Tongue (tissue), 2 donors: ENCODE measurements around the gene GCG. TPM values are rescaled to one million over a fixed set of nuclear protein-coding genes. Genes with fewer than 3 reads are reported as not detected.

Experiments used
- DNase-seq: peaks from one replicate; pipeline ENCODE4 v3.0.0-alpha.2; 2015
- total RNA-seq: library from RNA; depleted of rRNA; stranded (reverse); fragments of >200 nt; gene quantifications from one replicate; pipeline ENCODE4 v1.2.3, GENCODE V29; 2014

GCG gene
- total RNA-seq, 1 donor from 2014 or later = not detected

DNA sequence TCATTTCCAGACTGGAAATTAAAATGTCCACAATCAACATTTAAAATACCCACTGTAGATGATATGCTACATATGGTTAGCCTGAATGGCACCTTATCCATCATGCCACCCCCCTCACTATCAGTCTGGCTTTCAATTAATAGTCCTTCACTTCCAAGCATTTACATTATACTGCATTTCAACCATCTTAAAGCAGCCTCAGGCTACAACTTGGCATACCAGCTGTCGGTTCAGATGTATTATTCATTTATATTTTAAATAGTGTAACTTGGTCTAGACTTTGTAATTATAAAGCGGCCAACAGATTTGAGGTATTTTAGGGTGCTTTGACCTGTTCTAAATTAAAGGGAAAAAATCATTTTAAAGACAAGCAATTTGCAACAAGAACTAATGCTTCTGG lies 2.6 kb downstream of the GCG start:
- no peak for DNase-seq

DNA sequence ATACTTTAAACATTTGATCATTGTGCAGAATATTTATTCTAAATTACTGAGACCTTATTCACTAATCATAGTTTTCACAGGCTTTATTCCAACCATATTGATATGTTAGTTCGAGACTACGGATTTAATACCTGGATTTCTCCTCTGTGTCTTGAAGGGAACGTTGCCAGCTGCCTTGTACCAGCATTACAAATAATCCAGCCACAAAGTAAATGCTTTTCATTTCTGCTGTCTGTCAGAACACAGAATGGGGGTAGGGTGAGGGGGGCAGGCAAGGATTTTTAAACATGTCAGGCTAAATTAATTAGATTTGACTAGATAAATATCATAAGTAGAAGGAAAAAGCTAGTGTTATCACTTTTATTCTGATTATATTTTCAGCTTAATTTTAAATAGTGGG lies 3.1 kb downstream of the GCG start:
- DNase-seq = no peak

DNA sequence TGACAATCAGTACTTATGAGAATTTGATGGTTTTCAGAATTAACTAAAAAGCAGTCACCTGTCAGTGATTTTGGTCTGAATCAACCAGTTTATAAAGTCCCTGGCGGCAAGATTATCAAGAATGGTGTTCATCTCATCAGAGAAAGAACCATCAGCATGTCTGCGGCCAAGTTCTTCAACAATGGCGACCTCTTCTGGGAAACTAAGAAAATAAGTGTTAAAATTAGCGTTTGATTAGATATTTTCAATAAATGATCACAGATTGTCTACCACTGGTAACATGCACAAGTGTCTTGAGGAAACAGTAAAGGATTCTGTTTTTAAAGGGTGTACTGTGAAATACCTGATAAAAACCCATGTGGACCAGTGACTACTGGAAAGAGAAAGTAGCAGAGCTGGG lies 8.1 kb downstream of the GCG start:
- no peak for DNase-seq

DNA sequence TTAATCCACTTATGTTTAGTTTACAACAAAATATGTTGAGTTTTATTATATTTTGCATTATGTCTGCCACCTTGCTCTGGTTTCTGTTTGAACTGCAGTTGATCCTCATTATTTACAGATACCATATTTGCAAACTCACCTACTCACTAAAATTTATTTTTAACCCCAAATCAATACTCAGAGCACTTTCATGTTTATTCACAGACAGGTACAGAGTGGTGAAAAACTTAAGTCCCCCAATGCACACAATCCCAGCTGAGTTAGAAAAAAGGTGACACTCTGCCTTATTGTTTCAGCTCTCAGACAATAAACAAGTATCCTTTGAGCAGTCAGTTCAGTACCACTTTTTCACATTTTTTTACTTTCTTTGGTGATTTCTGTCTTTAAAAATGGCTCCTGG lies 13.7 kb downstream of the GCG start:
- DNase-seq = no peak

DNA sequence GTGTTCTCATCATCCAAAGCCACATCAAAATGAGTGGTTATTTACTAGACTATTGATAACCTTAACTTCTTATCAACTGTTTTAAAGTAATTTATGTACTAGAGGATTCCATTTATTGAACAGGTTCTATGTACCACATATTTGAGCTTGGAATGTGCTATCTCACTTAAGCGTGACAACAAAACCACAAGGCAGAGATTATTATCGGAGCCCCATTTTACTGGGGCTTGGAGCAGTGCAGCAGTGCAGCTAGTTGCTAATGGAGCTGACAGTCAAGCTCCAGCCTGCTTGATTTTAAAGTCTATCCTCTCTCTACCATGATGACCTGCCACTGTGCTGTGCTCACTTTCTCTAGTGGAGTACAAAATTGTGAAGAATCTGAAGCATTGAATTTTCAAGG lies 24.6 kb downstream of the GCG start:
- no peak for DNase-seq

DNA sequence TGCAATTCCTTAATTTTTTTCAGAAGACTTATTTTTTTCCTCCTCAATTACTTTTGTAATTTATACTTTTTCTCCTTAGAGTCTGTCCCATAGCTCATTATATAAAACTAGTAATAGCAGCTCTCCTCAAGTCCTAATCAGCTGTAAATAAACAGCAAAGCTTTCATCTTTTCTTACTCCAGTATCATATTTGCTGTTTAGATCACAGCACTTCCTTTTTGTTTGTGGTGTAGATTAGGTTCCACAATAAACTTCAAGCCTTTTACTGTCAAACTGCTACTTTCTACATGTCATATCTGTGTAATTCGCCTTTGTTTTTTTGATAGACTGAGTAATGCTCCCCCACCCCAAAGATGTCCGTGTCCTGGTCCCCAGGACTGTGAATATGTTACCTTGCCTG lies 25.5 kb downstream of the GCG start:
- DNase-seq = no peak

DNA sequence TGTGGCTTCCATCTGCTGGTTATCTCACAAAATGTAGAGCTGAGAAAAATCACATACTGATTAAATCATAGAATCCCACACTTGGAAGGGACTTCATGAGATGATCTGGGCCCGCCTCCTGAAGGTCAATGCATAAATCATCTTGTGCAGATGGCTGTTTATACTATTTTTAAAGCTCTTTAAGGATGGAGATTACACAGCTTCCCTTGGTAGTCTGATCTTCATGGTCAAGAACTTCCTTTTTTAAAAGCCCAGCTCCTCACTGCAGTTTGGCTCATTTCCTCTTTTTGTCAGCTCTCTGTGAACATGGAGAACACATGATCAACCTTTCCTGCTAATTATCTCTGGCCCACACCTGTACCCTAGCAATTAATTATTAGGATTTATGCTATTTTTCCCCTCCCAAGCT lies 25.9 kb downstream of the GCG start:
- peak; percentile 14 for DNase-seq

DNA sequence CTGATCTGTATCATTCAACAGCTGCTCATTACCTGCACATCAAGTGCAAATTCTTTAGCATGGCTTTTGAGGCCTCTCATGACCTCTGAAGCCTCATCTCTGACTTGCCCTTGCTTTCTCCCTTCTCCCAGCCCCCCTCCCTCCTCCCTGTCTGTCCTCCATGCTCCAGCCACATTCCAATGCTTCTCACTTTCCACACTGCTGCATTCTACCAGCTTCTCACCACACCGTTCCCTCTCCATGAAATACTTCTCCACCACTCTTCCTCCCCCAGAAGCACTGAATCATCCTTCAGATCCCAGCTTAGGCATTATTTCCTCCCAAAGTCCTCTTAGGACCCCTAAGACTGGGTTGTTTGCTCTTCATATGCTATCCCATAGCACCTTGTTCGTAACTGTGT lies 26.9 kb downstream of the GCG start:
- no peak for DNase-seq

DNA sequence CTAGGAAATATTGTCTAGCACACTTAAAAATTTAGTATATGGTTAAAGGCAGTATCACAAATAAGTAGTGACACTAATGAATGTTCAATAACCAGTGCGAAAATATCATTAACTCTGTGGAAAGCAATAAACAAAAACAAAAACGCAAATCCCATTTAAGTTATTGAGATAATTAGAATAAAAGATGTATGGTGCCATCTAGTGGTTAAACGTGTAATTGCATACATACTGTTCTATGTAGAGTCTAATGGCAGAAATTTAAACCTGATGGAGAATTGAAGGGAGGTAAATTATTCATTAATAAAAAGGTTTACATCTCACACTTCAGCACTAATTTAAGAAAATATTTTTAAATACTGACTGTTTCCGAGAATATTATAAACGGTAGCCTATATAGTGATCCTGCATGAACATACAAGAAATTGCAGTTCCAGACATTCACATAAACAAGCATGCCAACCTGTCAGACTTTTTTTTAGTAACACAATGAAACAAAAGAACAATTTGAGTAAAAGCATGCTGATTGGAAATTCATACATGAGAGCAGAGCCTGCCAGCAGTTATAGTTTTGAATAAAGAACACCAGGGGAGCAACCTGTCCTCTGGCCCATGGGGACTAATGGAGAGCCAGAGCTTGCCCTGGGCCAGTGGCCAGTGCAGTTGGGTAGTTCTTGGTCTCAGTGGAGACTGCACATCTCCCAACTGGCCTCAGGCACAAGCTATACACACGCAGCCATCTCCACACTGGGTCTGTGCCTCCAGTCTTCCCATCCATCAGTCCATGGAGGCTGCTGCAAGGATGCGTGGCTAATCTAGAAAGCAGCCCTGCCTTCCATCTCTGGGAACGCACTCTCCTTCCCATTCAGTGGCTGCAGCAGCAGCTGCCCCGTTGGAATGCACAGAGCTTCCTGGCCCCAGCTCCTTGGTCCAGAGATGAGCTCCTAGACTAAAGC lies 28.0 kb downstream of the GCG start:
- peak; percentile 82 for DNase-seq

DNA sequence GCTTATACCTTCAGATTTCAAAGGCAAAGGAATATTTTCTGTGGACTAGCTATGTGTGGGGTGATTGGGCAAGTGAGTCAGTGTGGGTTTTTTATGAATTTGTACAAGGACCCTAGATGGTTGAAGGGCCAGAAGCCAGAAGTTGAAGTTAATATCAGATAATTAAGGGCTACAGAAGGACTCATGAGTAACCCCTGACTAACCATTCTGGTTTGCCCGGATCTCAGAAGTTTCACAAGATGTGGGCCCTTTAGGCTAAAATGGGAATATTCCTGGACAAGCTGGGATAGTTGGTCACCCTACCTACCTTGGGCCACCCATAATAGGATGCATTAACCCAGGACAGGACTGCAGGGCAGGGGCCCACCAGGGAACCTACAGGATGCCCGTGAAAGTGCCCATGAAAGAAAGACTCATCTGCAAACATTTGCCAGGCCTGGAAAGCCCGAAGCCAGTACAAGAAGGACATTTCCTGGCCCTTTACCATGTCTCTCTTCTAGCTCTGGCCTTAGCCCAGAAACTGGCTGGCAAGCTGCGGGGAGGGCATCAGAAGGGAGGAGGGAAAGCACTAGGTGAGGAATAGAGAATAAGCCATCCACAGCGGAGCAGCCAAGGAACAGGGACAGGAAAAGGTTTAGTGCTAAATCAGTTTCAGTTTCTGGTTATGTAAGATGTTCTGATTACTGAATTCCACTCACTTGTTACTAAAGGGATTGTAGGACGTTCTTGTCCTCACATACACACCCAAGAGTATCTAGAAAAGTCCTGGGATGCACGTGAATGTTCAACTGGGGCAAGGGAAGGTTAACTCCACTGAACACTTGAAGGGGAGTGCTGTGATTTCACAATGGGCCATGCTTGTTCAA lies 33.6 kb downstream of the GCG start:
- DNase-seq = no peak

DNA sequence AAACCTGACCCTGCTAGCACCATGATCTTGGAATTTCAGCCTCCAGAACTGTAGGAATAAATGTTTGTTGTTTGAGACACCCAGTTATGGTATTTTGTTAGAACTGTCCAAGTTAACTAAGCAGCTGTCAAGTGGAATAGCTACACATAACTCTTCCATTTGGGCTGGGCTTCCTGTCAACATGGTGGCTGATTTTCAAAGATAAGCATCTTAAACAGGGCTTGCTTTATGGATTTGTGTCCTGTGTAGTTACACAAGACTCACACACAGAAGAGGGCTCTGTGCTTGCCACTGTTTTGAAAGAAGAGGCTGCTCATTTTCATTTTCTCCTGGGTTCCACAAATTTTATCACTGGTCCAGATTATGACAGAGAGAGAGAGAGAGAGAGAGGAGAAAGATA lies 35.7 kb downstream of the GCG start:
- no peak for DNase-seq

DNA sequence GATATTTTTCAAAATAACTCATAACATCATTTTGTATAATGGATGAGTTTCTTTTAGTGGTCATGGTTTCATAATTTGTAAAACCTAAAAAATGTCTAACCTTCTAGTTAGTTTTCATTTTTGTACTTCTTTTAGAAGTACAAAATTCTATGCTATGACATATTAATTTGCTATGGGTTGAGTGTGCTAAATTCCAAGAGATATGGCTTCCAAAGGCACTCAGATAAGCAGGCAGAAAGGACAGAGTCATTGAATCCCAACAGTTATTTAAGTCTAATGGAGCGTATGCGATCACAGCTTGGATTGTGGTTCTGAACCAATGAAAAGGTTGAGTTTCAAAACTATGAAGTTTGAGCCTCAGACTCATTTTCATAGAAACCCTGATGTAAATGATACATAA lies 37.0 kb downstream of the GCG start:
- no peak for DNase-seq

DNA sequence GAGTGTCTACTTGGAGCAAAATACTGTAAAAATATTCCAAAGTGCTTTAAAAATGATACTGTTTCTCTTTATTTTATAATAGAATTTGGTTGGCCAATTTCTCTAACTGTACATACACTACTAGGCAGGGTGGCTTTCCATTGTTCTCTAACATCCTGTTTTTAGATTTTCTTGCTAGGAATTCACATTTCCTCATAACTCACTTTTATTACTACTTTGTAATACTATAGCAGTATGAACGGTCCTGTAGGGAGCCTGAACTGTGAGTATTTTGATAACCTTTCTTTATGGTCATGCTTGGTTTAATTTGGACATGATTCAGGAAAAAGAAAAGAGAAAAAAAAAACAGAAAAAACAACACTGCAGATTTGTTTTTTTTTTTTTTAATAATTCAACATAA lies 37.8 kb downstream of the GCG start:
- no peak for DNase-seq

DNA sequence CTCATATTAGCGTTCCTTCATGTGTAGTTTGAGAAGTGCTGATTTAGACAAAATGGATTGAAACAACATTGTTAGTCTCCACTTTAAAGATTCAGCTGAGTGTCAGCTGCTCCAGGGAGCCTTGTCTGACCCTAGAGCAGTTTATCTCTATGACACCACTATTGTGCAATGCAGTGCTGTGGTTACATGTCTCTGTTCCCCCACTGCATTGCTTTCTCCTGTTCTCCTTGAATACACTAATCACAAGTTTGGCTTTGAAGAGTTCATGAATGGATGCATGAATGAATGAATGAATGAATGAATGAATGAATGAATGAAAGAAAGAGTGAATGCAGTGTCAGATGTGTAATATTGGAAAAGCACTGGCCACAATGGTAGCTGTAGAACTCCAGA lies 38.3 kb downstream of the GCG start:
- DNase-seq = no peak

DNA sequence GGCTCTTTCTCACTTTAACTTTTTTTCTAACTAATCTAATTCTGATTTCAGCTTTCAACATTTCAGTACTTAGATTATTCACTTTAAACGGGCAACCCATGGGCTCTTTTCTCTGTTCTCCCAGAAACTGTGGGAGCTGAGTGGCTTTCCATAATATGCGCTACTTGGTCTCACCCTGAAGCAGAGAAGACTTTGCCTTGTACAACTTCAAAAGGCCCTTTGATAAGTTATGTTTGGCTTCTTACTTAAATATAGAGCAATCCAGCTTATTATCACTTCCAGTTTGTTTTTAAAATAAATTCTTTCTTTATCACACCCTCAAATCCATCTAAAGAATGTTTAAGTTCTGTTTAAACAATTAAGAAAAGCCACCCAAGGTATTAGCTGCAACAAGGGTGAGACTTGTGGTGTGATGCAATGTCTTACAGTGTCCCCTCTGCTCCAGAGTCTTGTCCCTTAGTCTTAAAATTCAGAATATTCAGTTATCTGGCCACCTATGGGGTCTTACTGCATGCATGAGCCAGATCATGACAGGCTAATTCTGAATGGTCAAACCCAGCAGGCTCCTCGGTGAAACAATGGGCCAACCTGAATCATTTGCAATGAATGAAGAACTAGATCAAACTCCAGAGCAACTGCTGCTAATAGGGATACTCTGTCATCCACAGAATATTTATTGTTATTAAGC lies 38.8 kb downstream of the GCG start:
- no peak for DNase-seq

DNA sequence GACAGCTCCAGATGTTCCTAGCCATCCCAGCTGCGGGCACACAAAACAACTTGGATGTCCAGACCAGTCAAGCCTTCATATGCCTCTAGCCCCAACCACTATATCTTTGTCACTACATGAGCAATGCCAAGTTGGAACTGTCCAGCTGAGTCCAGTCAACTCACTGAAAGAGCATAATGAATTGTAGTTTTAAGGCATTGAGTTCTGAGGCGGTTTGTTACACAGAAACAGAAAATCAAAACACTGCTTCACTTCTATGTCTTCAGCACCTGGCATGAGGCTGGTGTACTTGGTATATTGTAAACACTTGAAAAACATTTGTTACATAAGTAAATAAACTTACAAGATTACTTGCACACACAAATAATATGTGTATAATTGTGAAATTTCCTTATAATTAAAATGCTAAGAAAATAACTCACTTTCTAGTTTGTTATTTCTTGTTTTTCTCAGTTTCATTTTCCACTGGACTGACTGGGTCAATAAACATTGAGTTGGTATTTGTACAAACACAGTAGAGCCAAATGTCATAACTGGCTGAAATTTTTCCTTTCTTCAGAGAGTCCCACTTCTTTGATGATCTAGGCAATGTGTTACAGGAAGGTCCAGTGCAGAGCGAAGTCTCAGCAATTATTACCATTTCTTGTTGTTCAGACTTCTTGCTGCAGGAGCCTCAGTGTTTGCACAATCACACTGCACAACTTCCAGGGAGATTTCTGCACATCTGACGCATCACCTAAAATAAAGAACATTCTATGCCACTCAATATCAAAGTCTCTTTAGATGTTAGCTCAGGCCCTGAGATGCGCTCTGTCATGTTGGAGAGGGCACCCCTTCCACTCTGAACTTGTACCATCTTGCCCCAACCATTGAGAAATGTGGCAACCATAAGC lies 39.8 kb downstream of the GCG start:
- no peak for DNase-seq

DNA sequence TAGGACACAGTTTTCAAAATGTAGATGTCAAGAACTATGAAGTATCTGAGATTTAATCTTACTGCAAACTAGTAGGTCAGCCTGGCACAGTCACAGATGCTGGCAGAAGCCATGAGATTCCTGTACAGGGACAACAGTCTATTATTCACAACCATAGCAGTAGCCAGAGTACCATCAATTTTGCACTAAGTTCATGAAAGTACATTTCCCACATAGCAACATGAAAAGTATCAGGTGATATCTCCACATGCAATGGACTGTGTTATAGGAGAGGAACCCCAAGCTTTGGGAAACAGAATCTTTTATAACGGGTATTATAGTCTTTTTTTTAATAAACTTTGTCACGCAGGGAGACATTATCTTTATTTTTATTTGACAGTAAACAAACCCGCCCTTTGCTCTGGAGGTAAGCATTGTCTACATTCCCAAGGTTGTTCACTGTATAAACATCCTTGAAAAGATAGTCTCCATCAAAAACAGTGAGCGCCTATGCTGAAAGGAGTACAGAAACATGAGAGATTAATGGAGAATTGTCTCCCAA lies 44.6 kb downstream of the GCG start:
- DNase-seq = no peak

DNA sequence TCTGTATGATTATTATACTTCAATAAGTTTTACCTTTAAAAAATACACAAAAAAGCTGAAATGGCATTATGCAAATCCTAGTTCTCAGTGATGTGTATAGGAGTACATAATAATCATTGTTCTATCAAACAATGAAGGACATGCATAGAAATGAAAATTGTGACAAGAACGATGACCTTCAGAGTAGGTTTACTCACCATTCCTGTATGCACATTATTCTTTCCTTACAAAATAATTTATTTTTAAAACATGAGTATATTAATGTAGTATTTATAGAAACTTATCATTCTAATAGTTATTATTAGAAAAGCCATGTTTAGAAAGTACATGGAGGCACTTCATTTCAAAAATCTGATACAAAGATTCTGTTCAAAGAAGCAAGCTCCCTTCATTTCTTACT lies 45.3 kb downstream of the GCG start:
- DNase-seq = no peak

DNA sequence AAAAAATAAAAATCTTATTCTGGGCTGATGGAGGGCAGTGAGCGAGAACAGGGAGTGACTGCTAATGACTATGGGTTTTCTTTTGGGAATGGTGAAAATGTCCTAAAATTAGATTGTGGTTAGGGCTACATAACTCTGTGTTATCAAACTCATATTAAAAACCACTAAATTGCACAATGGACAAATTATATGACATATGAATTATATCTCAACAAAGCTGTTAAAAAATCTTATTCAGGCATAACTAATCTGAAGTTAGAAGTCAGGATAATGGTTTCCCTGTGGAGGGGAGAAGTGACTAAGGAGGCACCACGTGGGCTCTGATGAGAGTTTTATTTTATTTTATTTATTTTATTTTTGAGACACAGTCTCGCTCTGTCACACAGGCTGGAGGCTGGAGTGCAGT lies 45.9 kb downstream of the GCG start:
- DNase-seq = no peak

DNA sequence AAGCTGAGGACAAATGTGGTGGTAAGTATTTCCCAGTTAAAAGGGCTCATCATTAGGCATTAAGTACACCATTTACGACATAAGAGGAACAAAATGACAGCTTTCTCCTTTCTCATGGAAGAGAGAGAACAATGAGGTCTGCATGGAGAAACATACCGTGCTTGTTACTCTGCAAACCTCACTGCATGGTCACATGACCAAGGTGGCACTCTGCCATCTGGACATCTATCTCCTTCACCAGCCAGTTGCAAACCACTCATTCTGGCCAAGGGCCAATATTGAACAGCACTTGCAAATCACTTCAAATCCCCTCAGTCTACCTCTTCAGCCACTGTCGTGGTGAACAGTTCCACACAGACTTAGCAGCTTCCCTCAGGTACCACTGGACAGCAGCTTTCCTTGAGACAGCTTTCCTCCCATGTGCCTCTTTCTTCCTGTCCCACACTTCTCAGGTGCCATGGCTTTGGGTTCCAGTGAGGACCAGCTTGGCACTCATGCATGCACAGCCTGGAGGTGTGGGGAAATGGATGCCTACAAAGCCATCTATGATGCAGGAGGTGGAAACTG lies 48.5 kb downstream of the GCG start:
- no peak for DNase-seq

DNA sequence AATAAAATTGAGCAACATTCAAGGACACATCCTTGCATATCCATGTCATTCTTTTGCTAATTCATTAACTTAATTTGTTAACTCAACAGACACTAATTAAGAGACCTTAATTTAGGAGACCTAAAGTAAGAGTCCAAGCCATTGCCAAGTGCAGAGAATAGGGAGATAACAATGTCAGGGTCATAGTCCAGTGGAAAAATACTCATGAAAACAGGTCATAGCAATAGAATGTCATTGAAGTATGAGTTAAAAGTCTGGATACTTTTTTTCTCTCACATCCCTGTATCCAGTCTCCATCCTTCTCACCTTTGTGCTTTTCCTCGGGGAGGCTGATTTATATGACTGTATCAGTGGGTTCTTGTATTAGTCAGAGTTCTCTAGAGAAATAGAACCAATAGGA lies 51.5 kb downstream of the GCG start:
- no peak for DNase-seq
